Karpas-422 (cell line): ENCODE data around the gene RPL37A. TPM values are rescaled to one million over a fixed set of nuclear protein-coding genes. Genes with fewer than 3 reads are reported as not detected.
A peak's percentile ranks its signal among the peaks of the same experiment; 100 is the strongest.

ENCODE experiments used
- DNase-seq: peaks from one replicate; pipeline ENCODE4 v3.0.0-alpha.2; 2015
- H2AFZ ChIP-seq: fragments of 200-600 bp; sonication (generic); 2 replicates; pipeline ENCODE4 v1.6.1; 2014; ENCODE audit warnings: antibody characterized with exemption, low read length, mixed read lengths
- H3K27ac ChIP-seq: fragments of 200-600 bp; sonication (generic); 2 replicates; pipeline ENCODE4 v1.5.1; 2014; ENCODE audit warnings: mild to moderate bottlenecking, low read length, moderate library complexity
- H3K27me3 ChIP-seq: fragments of 200-600 bp; sonication (generic); 2 replicates; pipeline ENCODE4 v1.6.1; 2014; ENCODE audit warnings: low read length, mixed read lengths
- H3K36me3 ChIP-seq: fragments of 200-600 bp; sonication (generic); 2 replicates; pipeline ENCODE4 v1.6.1; 2014; ENCODE audit warnings: low read length, mixed read lengths; ENCODE audit not compliant: insufficient read depth
- H3K4me1 ChIP-seq: fragments of 200-600 bp; sonication (generic); 2 replicates; pipeline ENCODE4 v1.6.1; 2014; ENCODE audit warnings: mild to moderate bottlenecking, low read length, mixed read lengths
- H3K4me2 ChIP-seq: fragments of 200-600 bp; sonication (generic); 2 replicates; pipeline ENCODE4 v1.6.1; 2014; ENCODE audit warnings: low read length, low read depth, mild to moderate bottlenecking; ENCODE audit not compliant: poor library complexity, severe bottlenecking
- H3K4me3 ChIP-seq: fragments of 200-600 bp; sonication (generic); 2 replicates; pipeline ENCODE4 v1.5.1; 2014; ENCODE audit warnings: mild to moderate bottlenecking, antibody characterized with exemption, low read length, mixed read lengths
- H3K79me2 ChIP-seq: fragments of 200-600 bp; sonication (generic); 2 replicates; pipeline ENCODE4 v1.6.1; 2014; ENCODE audit warnings: mild to moderate bottlenecking, low read length, mixed read lengths
- H3K9ac ChIP-seq: fragments of 200-600 bp; sonication (generic); 2 replicates; pipeline ENCODE4 v1.6.0; 2014; ENCODE audit warnings: low read length
- H3K9me2 ChIP-seq: fragments of 200-600 bp; sonication (generic), shearing (Covaris generic); replicated peaks from 2 replicates; pipeline ENCODE4 v1.6.0; 2014; ENCODE audit warnings: mild to moderate bottlenecking, low read length, moderate library complexity; ENCODE audit not compliant: insufficient read depth
- H3K9me3 ChIP-seq: fragments of 300-700, 200-600 bp; sonication (generic); 2 replicates; pipeline ENCODE4 v1.6.1; 2014; ENCODE audit warnings: low read length, mixed read lengths
- H4K20me1 ChIP-seq: fragments of 200-600 bp; sonication (generic); 2 replicates; pipeline ENCODE4 v1.6.1; 2014; ENCODE audit warnings: mild to moderate bottlenecking, antibody characterized with exemption, low read length, low read depth; ENCODE audit not compliant: insufficient read depth
- total RNA-seq: library from RNA; depleted of rRNA; stranded (reverse); fragments of >200 nt; shearing (Covaris generic); gene quantifications from 2 replicates; pipeline ENCODE4 v1.2.3, GENCODE V29; 2014; ENCODE audit warnings: low replicate concordance; rRNA removed

RPL37A gene
- total RNA-seq: 5,590 and 7,287 TPM in 2 replicates

DNA sequence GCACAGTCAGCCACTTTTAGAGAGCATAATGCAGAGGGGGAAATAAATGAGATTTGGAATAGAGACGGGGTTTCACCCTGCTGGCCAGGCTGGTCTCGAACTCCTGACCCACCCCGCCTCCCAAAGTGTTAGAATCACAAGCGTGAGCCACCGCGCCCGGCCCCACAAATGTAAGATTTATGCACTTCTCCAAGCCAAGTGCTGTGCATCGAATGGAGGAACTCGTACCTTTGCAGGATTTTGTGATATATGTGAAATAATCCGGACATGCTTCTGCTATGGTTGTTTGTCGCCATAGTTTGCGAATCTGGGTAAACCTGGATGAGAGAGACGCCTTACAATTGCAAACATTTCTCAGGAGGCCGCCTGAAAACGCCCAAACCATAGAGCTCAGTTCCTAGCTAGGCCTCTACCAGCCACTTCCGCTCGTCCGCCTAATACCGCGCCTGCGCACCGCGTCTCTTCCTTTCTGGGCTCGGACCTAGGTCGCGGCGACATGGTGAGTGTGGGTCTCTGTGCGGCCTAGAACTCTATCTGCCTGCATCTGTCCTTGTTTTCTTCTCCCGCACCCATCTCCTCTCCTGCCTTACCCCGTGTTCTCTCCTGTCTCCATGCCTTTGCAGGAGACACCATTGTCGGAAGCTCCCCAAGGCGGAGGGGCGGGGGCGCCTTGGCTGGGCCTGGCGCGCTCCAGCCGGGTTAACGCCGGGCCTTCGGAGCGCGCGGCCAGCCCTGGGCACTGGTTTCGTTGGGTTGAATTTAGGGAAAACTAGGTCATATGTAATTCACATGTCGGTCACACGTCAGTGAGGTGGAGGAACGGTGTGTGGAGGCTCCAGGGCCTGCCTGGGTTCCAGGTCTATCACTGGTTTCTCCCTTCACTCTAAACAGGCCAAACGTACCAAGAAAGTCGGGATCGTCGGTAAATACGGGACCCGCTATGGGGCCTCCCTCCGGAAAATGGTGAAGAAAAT is at the start of gene RPL37A:
Gene RPL37A (plus strand): TSS at position 466 of the 974 bp plus-strand sequence. CDS start 31 bp downstream, at position 497.
- Histone ChIP-seq H3K9ac (peak within 1 kb of the TSS; percentile 89), H3K4me3 (peak within 1 kb of the TSS; percentile 88), H3K4me2 (peak within 1 kb of the TSS; percentile 83), H3K79me2 (peaks cover 51% of the 10 kb centered on the region), H3K4me1 (peaks cover 57% of the 10 kb centered on the region), H3K9me2 (no peaks in the 10 kb centered on the region), H3K9me3 (no peaks in the 10 kb centered on the region), H3K36me3 (peaks cover 44% of the 10 kb centered on the region), H3K27me3 (no peaks in the 10 kb centered on the region), H4K20me1 (peaks cover 35% of the 10 kb centered on the region), H2AFZ (no peak within 1 kb of the TSS), H3K27ac (peak within 1 kb of the TSS; percentile 68)
- DNase-seq: peak; percentile 98

DNA sequence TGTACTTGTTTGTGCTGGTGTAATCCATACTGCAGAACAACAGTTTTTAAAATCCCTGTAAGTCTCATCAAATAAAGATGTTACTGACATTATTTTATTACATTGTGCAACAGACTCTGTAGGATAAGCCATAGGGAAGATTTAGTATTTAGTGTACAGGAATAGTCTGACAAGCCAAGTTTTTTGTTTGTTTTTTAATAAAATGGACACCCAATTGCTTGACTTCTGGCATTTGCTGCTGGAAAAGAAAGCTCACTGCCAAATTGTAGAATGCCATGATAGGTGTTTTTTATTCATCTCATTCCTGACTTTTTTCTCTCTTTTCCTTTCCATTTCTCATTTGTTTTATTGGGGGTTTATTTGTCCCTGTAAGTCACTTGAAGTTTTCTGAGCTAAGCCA is 48.3 kb upstream of the RPL37A start:
- H3K4me1 ChIP-seq: peaks cover 4% of the 10 kb centered on the region
- H3K9ac ChIP-seq: no peak overlapping the region
- H3K36me3 ChIP-seq: peaks cover 81% of the 10 kb centered on the region
- no peak for DNase-seq
- H3K4me2 ChIP-seq: no peak overlapping the region
- no peaks in the 10 kb centered on the region for H3K9me3 ChIP-seq
- H4K20me1 ChIP-seq: no peaks in the 10 kb centered on the region
- no peaks in the 10 kb centered on the region for H3K9me2 ChIP-seq
- no peak overlapping the region for H3K4me3 ChIP-seq
- H3K27me3 ChIP-seq: no peaks in the 10 kb centered on the region
- no peak overlapping the region for H2AFZ ChIP-seq
- no peak overlapping the region for H3K27ac ChIP-seq
- 0 out of 2 replicates have a peak, but pooled peaks cover 3% of the 10 kb centered on the region for H3K79me2 ChIP-seq

- Histone ChIP-seq H3K36me3 (peaks cover 78% of the 10 kb centered on the region), H3K79me2 (0 out of 2 replicates have a peak, but pooled peaks cover 3% of the 10 kb centered on the region), H3K27me3 (no peaks in the 10 kb centered on the region), H2AFZ (no peak overlapping the region), H4K20me1 (no peaks in the 10 kb centered on the region), H3K9me2 (no peaks in the 10 kb centered on the region), H3K4me3 (no peak overlapping the region), H3K9me3 (no peaks in the 10 kb centered on the region), H3K27ac (no peak overlapping the region), H3K4me1 (peaks cover 4% of the 10 kb centered on the region), H3K9ac (no peak overlapping the region), H3K4me2 (no peak overlapping the region)
- no peak for DNase-seq
Observed at GRCh38 chr2:216450784-216451183, 47.9 kb upstream of the RPL37A start.

DNA sequence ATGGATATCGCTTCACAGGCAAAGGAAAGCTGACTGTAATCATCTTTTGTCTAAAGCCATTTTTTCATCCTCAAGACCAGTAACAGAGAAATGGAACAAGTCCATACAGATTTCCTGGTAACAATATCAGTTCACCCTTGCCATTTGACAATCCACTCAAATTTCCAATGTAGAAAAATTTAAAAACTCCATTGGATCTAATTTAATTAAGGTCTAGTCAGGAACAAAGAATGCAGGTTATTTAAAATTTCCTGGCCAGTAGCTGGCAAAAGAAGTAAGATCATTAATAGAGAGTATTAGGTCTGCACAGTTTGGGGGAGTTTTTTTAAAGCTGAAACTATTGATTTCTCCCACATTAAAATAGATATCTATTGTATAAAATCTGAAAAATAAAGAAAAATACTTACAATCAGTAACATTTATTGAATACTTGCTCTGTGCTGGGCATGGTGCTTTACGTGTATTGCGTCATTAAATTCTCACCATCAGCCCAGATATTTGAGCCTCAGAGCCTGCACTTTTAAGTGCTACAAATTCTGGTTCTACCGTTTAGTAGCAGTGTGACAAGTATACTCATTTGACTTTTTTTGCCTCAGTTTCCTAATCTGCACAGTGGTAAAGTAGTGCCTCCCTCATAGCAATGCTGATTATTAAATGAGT is 44.6 kb upstream of the RPL37A start:
- H3K9me2 ChIP-seq: no peaks in the 10 kb centered on the region
- H3K9ac ChIP-seq: no peak overlapping the region
- no peak overlapping the region for H2AFZ ChIP-seq
- H3K4me2 ChIP-seq: no peak overlapping the region
- peaks cover 47% of the 10 kb centered on the region for H3K36me3 ChIP-seq
- DNase-seq: no peak
- H3K79me2 ChIP-seq: no peaks in the 10 kb centered on the region
- H3K9me3 ChIP-seq: no peaks in the 10 kb centered on the region
- H4K20me1 ChIP-seq: no peaks in the 10 kb centered on the region
- peaks cover 1% of the 10 kb centered on the region for H3K4me1 ChIP-seq
- no peaks in the 10 kb centered on the region for H3K27me3 ChIP-seq
- H3K27ac ChIP-seq: no peak overlapping the region
- H3K4me3 ChIP-seq: no peak overlapping the region

GRCh38 chr2:216463148-216463547 is 35.5 kb upstream of the RPL37A start:
- DNase-seq: no peak
- Histone ChIP-seq H3K9me2 (no peaks in the 10 kb centered on the region), H3K36me3 (peaks cover 6% of the 10 kb centered on the region), H3K4me3 (no peak overlapping the region), H3K27ac (no peak overlapping the region), H2AFZ (no peak overlapping the region), H4K20me1 (no peaks in the 10 kb centered on the region), H3K9ac (no peak overlapping the region), H3K9me3 (no peaks in the 10 kb centered on the region), H3K4me2 (no peak overlapping the region), H3K27me3 (no peaks in the 10 kb centered on the region), H3K79me2 (no peaks in the 10 kb centered on the region), H3K4me1 (no peaks in the 10 kb centered on the region)

DNA sequence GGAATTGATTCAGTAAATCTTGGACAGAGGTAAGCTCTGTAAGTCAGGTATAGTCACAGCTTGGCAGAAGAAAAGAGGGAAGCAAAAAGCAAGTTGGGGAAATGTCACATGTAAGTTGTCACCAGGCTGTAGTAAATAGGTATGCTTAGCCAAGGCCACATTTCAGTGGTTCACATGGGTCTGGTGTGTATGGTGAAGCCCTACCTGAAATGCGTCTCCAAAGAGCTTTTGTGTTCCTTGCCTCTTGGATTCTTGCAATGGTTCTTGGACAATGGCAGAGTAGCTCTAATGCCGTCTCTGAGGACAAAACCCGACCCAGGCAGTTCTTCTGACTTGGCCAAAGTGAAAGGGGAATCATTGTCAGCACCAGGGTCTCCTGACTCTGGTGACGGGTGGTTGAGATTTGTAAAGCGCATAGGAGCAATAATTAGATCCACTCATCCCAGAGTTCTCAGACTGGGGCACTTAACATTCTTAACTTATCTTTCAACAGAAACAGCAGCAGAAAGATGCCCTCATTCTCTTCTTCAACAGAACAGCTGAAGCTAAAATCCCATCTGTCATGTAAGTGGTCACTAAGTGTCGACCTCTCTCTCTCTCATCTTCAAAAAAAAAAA is 34.4 kb upstream of the RPL37A start:
- H3K79me2 ChIP-seq: no peaks in the 10 kb centered on the region
- no peaks in the 10 kb centered on the region for H3K9me2 ChIP-seq
- H3K4me2 ChIP-seq: no peak overlapping the region
- H3K4me1 ChIP-seq: no peaks in the 10 kb centered on the region
- H3K9me3 ChIP-seq: no peaks in the 10 kb centered on the region
- H3K4me3 ChIP-seq: no peak overlapping the region
- peaks cover 8% of the 10 kb centered on the region for H3K36me3 ChIP-seq
- no peaks in the 10 kb centered on the region for H4K20me1 ChIP-seq
- H3K27me3 ChIP-seq: no peaks in the 10 kb centered on the region
- H3K9ac ChIP-seq: no peak overlapping the region
- no peak overlapping the region for H3K27ac ChIP-seq
- DNase-seq: no peak
- no peak overlapping the region for H2AFZ ChIP-seq

- no peak for DNase-seq
Observed at GRCh38 chr2:216465579-216466195, 33.0 kb upstream of the RPL37A start.

More at GRCh38 chr2:216465579-216466195, 33.0 kb upstream of the RPL37A start:
- no peaks in the 10 kb centered on the region for H3K27me3 ChIP-seq
- H2AFZ ChIP-seq: no peak overlapping the region
- no peaks in the 10 kb centered on the region for H3K79me2 ChIP-seq
- H3K9me2 ChIP-seq: no peaks in the 10 kb centered on the region
- no peaks in the 10 kb centered on the region for H3K4me1 ChIP-seq
- no peak overlapping the region for H3K4me3 ChIP-seq
- H3K4me2 ChIP-seq: no peak overlapping the region
- H3K9ac ChIP-seq: no peak overlapping the region
- no peak overlapping the region for H3K27ac ChIP-seq
- H3K36me3 ChIP-seq: peaks cover 8% of the 10 kb centered on the region
- no peaks in the 10 kb centered on the region for H4K20me1 ChIP-seq
- H3K9me3 ChIP-seq: no peaks in the 10 kb centered on the region
